PC-9 (cell line): ENCODE results near the gene NUP160. TPM values are rescaled to one million over a fixed set of nuclear protein-coding genes. Genes with fewer than 3 reads are reported as not detected.
"Not testable (repeated sequence)": the region's sequence is repeated elsewhere in the genome, so short reads cannot be mapped to it uniquely, and the experiment has no call there.

ENCODE experiments used
- BruUV-seq: library from RNA; stranded (reverse); fragments of 400-500 nt; replicated peaks from 2 replicates; lab custom pipeline; 2021; lab: Mats Ljungman, UMichigan
- CTCF ChIA-PET: fragments of 300-600 bp; sonication (Branson Sonifier 250); formaldehyde crosslinking; loops from one replicate; lab custom pipeline; 2022; ENCODE audit warnings: antibody characterized with exemption; lab: Charles Lee
- POLR2A ChIA-PET: fragments of 300-600 bp; sonication (Branson Sonifier 250); formaldehyde crosslinking; loops from one replicate; lab custom pipeline; 2022; ENCODE audit warnings: antibody characterized with exemption; ENCODE audit not compliant: unreplicated experiment; lab: Charles Lee
- DNase-seq, 2 experiments: peaks; one replicate each; pipeline versions ENCODE4 v3.0.0 to v3.0.0-alpha.2; 2015 to 2022; ENCODE audit warnings: mixed read lengths in 1 of 2
- H2AFZ ChIP-seq: fragments of 200-600 bp; sonication (generic); 2 replicates; pipeline ENCODE4 v1.8.1; 2017; ENCODE audit warnings: antibody characterized with exemption
- H3F3A ChIP-seq: fragments of 200-600 bp; sonication (generic); 2 replicates; pipeline ENCODE4 v1.8.1; 2017; ENCODE audit warnings: antibody characterized with exemption, mild to moderate bottlenecking, low read depth; ENCODE audit not compliant: insufficient read depth
- H3K27ac ChIP-seq: fragments of 200-600 bp; sonication (generic); 2 replicates; pipeline ENCODE4 v1.6.1; 2016; ENCODE audit warnings: mixed run types
- H3K27me3 ChIP-seq: fragments of 200-600 bp; sonication (generic); 2 replicates; pipeline ENCODE4 v1.6.1; 2016; ENCODE audit warnings: low read depth, mixed run types; ENCODE audit not compliant: insufficient read depth
- H3K36me3 ChIP-seq: fragments of 200-600 bp; sonication (generic); 2 replicates; pipeline ENCODE4 v1.6.1; 2016; ENCODE audit warnings: low read depth, mixed run types
- H3K4me1 ChIP-seq: fragments of 200-600 bp; sonication (generic); replicated peaks from 2 replicates; pipeline ENCODE4 v1.6.1; 2016; ENCODE audit warnings: mixed run types; ENCODE audit not compliant: insufficient read depth
- H3K4me2 ChIP-seq: fragments of 200-600 bp; sonication (generic); 2 replicates; pipeline ENCODE4 v1.6.1; 2017; ENCODE audit warnings: mixed run types
- H3K4me3 ChIP-seq: fragments of 200-600 bp; sonication (generic); 2 replicates; pipeline ENCODE4 v1.6.1; 2016; ENCODE audit warnings: mixed run types
- H3K79me2 ChIP-seq: fragments of 200-600 bp; sonication (generic); 2 replicates; pipeline ENCODE4 v1.6.1; 2017; ENCODE audit warnings: low read depth, mixed run types
- H3K9me2 ChIP-seq: fragments of 200-600 bp; sonication (generic); 2 replicates; pipeline ENCODE4 v1.8.1; 2017; ENCODE audit warnings: mild to moderate bottlenecking; ENCODE audit not compliant: insufficient read depth
- H3K9me3 ChIP-seq: fragments of 200-600 bp; sonication (generic); 2 replicates; pipeline ENCODE4 v1.8.1; 2016; ENCODE audit warnings: low read depth; ENCODE audit not compliant: insufficient read depth
- H4K20me1 ChIP-seq: fragments of 200-600 bp; sonication (generic); 2 replicates; pipeline ENCODE4 v1.8.1; 2017; ENCODE audit not compliant: insufficient read depth
- CTCF ChIP-seq: fragments of 200-600 bp; sonication (generic); conservative IDR thresholded peaks from 2 replicates; pipeline ENCODE4 v1.6.1; 2017; ENCODE audit warnings: mixed run types, antibody characterized with exemption, mild to moderate bottlenecking, moderate library complexity
- EZH2 ChIP-seq: fragments of 200-600 bp; sonication (generic); IDR thresholded peaks from 2 replicates; pipeline ENCODE4 v1.8.0; 2017; ENCODE audit warnings: antibody characterized with exemption, low read depth
- intact Hi-C: fragments of 100-400 bp; cut with micrococcal nuclease; formaldehyde crosslinking; loops from one replicate; pipeline ENCODE4 v1.10.0; 2022; ENCODE audit not compliant: unreplicated experiment
- total RNA-seq: library from RNA; stranded (reverse); gene quantifications from 2 replicates; pipeline ENCODE4 v1.2.3, GENCODE V29; 2021

Gene NUP160
- total RNA-seq, 1 experiment from 2014 or later = 73.2 TPM

GRCh38 chr11:47766509-47767227, 81.5 kb downstream of the NUP160 start:
- H3K4me3 ChIP-seq = peak overlapping the region; percentile 81
- H3K4me2 ChIP-seq = peak overlapping the region; percentile 81
- peaks cover 51% of the 10 kb centered on the region for H3K79me2 ChIP-seq
- CTCF ChIA-PET = interaction anchor here (0.6 kb wide), 2 partner anchors 295 to 550 kb away, joined by 3 read pairs; no protein-coding TSS in a partner anchor
- H3K9me2 ChIP-seq = no peaks in the 10 kb centered on the region
- peak in 1 of 2 experiments; percentile 56 for DNase-seq
- H3K27me3 ChIP-seq = no peaks in the 10 kb centered on the region
- peaks cover 39% of the 10 kb centered on the region for H3F3A ChIP-seq
- intact Hi-C loops = loop anchor here (2.0 to 5.0 kb wide), 6 partner anchors 82 to 346 kb away; partner anchors contain the start of genes MTCH2, NUP160, PSMC3 and PTPRJ
- H3K4me1 ChIP-seq = peaks cover 22% of the 10 kb centered on the region
- POLR2A ChIA-PET = interaction anchor here (0.6 kb wide), 2 partner anchors 25 to 52 kb away, joined by 4 to 5 read pairs; no protein-coding TSS in a partner anchor
- peak overlapping the region; percentile 83 for H3K27ac ChIP-seq
- H3K36me3 ChIP-seq = peaks cover 24% of the 10 kb centered on the region
- H4K20me1 ChIP-seq = peaks cover 22% of the 10 kb centered on the region
- H3K9me3 ChIP-seq = no peaks in the 10 kb centered on the region
- H2AFZ ChIP-seq = peak overlapping the region; percentile 80
- TF ChIP-seq EZH2 (no peak), CTCF (no peak)
- TSS peak; percentile 29 for BruUV-seq

GRCh38 chr11:47765086-47765485, 83.1 kb downstream of the NUP160 start:
- Histone ChIP-seq H3K36me3 (peaks cover 40% of the 10 kb centered on the region), H3K4me3 (peak overlapping the region; percentile 81; the same call in 1 of the 2 replicates)

GRCh38 chr11:47759291-47759690, 88.9 kb downstream of the NUP160 start:
- H3K9me2 ChIP-seq, H3K9me3 ChIP-seq, H3K4me2 ChIP-seq, intact Hi-C loops, BruUV-seq, H3K27me3 ChIP-seq, H3K27ac ChIP-seq, H3K4me1 ChIP-seq, H3K4me3 ChIP-seq, DNase-seq, H2AFZ ChIP-seq: not testable (repeated sequence)
- H3K79me2 ChIP-seq = peaks cover 55% of the 10 kb centered on the region
- H3F3A ChIP-seq = peaks cover 33% of the 10 kb centered on the region
- ChIA-PET CTCF (interaction anchor here (0.7 kb wide), 1 partner anchor 293 kb away, joined by 3 read pairs; no protein-coding TSS in a partner anchor), POLR2A (interaction anchor here (0.6 kb wide), 1 partner anchor 542 kb away, joined by 3 read pairs; no protein-coding TSS in a partner anchor)
- H3K36me3 ChIP-seq = peaks cover 66% of the 10 kb centered on the region
- peaks cover 44% of the 10 kb centered on the region for H4K20me1 ChIP-seq

More at GRCh38 chr11:47765086-47765485, 83.1 kb downstream of the NUP160 start:
- Histone ChIP-seq H4K20me1 (peaks cover 35% of the 10 kb centered on the region), H3K27me3 (no peaks in the 10 kb centered on the region), H3F3A (peaks cover 47% of the 10 kb centered on the region), H3K9me3 (no peaks in the 10 kb centered on the region), H3K27ac (peak overlapping the region; percentile 83), H3K9me2 (no peaks in the 10 kb centered on the region), H3K4me2 (peak overlapping the region; percentile 81), H3K4me1 (peaks cover 22% of the 10 kb centered on the region), H2AFZ (no peak overlapping the region), H3K79me2 (peaks cover 67% of the 10 kb centered on the region)
- CTCF ChIA-PET = no interaction called here
- TF ChIP-seq EZH2 = no peak
- TF ChIP-seq CTCF = no peak
- POLR2A ChIA-PET = interaction anchor here (0.6 kb wide), 3 partner anchors 12 to 92 kb away, joined by 4 to 15 read pairs (median 5); no protein-coding TSS in a partner anchor
- no peak for DNase-seq
- BruUV-seq = no TSS peak
- intact Hi-C loops = loop anchor here (5.0 kb wide), 4 partner anchors 157 to 347 kb away; partner anchors contain the start of genes PSMC3 and PTPRJ
